Endothelial cell of umbilical vein (primary cell): ENCODE data around the gene DZIP1. TPM values are rescaled to one million over a fixed set of nuclear protein-coding genes. Genes with fewer than 3 reads are reported as not detected.

Experiments
- BruUV-seq: library from RNA; stranded (reverse); fragments of 400-500 nt; replicated peaks from 2 replicates; lab custom pipeline; 2021; lab: Mats Ljungman, UMichigan
- CTCF ChIA-PET: fragments of 300-600, 350-600 bp; sonication (Branson Sonifier 250); formaldehyde crosslinking; loops from one replicate; lab custom pipeline; 2021; ENCODE audit warnings: antibody characterized with exemption, inconsistent platforms; lab: Charles Lee
- POLR2A ChIA-PET: fragments of 300-600, 350-600 bp; sonication (Branson Sonifier 250); formaldehyde crosslinking; loops from one replicate; lab custom pipeline; 2021; ENCODE audit warnings: antibody characterized with exemption, inconsistent platforms; lab: Charles Lee
- DNase-seq: peaks from one replicate; pipeline ENCODE4 v3.0.0-alpha.2; 2011; ENCODE audit warnings: low read depth, low spot score
- FAIRE-seq: peaks from 2 replicates; lab custom pipeline; 2011; peaks lifted over from hg19 to GRCh38; lab: Jason Lieb, UNC
- H2AFZ ChIP-seq: 2 replicates; pipeline ENCODE4 v1.6.0; 2012; ENCODE audit warnings: low read depth, low read length, control low read depth, inconsistent platforms
- H3K27ac ChIP-seq: 2 replicates; pipeline ENCODE4 v1.5.1; 2011; ENCODE audit warnings: low read depth, mild to moderate bottlenecking, control low read depth, low read length, moderate library complexity; ENCODE audit not compliant: insufficient read depth
- H3K27me3 ChIP-seq, 2 experiments: 2 replicates each; pipeline versions ENCODE4 v1.6.0 to v1.6.1; 2011; ENCODE audit warnings: low read length in 2 of 2, mixed read lengths in 1 of 2; ENCODE audit not compliant: control insufficient read depth in 2 of 2, insufficient read depth in 2 of 2
- H3K36me3 ChIP-seq, 2 experiments: 2 replicates in 1 of 2; 3 replicates in 1 of 2; pipeline ENCODE4 v1.5.1; 2011; ENCODE audit warnings: low read length in 2 of 2, mild to moderate bottlenecking in 1 of 2, moderate library complexity in 1 of 2; ENCODE audit not compliant: control insufficient read depth in 2 of 2, insufficient read depth in 2 of 2; ENCODE audit errors: extremely low read depth in 1 of 2
- H3K4me1 ChIP-seq: 3 replicates; pipeline ENCODE4 v1.5.1; 2011; ENCODE audit warnings: mild to moderate bottlenecking, low read length; ENCODE audit not compliant: control insufficient read depth, insufficient read depth; ENCODE audit errors: extremely low read depth
- H3K4me2 ChIP-seq: 2 replicates; pipeline ENCODE4 v1.6.1; 2011; ENCODE audit warnings: low read length, control low read depth, mixed read lengths; ENCODE audit not compliant: insufficient read depth
- H3K4me3 ChIP-seq, 3 experiments: fragments of 200-600 bp in 1 of 3; sonication (generic), shearing (Covaris generic) in 1 of 3; replicated peaks in 1 of 3; 2 replicates each; pipeline ENCODE4 v1.5.1; 2011 to 2016; ENCODE audit warnings: control low read depth in 3 of 3, low read length in 3 of 3, mild to moderate bottlenecking in 2 of 3, inconsistent platforms in 1 of 3, low read depth in 1 of 3, moderate library complexity in 1 of 3; ENCODE audit not compliant: insufficient read depth in 1 of 3
- H3K79me2 ChIP-seq: 2 replicates; pipeline ENCODE4 v1.6.0; 2012; ENCODE audit warnings: low read length, inconsistent platforms; ENCODE audit not compliant: control insufficient read depth, insufficient read depth
- H3K9ac ChIP-seq: replicated peaks from 2 replicates; pipeline ENCODE3; 2011; ENCODE audit warnings: low read length, control low read depth; ENCODE audit not compliant: insufficient read depth; ENCODE audit errors: extremely low read depth
- H3K9me1 ChIP-seq: replicated peaks from 3 replicates; pipeline ENCODE4 v1.6.0; 2011; ENCODE audit warnings: mild to moderate bottlenecking, low read length; ENCODE audit not compliant: control insufficient read depth, insufficient read depth; ENCODE audit errors: extremely low read depth
- H3K9me3 ChIP-seq: replicated peaks from 2 replicates; pipeline ENCODE4 v1.5.1; 2012; ENCODE audit warnings: low read length, inconsistent platforms; ENCODE audit not compliant: control insufficient read depth, insufficient read depth
- H4K20me1 ChIP-seq: replicated peaks from 2 replicates; pipeline ENCODE3; 2011; ENCODE audit warnings: mild to moderate bottlenecking, low read length; ENCODE audit not compliant: control insufficient read depth, insufficient read depth; ENCODE audit errors: extremely low read depth
- EZH2 ChIP-seq: IDR thresholded peaks from 2 replicates; pipeline ENCODE4 v1.6.1; 2012; ENCODE audit warnings: borderline replicate concordance, low read depth, mild to moderate bottlenecking, moderate library complexity, low read length, inconsistent platforms; ENCODE audit not compliant: severe bottlenecking
- FOS ChIP-seq: IDR thresholded peaks from 2 replicates; pipeline ENCODE4 v1.6.1; 2011; ENCODE audit warnings: mild to moderate bottlenecking, low read length, moderate library complexity, borderline replicate concordance; ENCODE audit not compliant: insufficient read depth
- GATA2 ChIP-seq: IDR thresholded peaks from 2 replicates; pipeline ENCODE4 v1.7.0; 2011; ENCODE audit warnings: low read depth, mild to moderate bottlenecking, moderate library complexity, mixed read lengths, low read length; ENCODE audit not compliant: insufficient read length, insufficient read depth
- JUN ChIP-seq: IDR thresholded peaks from 2 replicates; pipeline ENCODE4 v1.6.1; 2011; ENCODE audit warnings: borderline replicate concordance, low read depth; ENCODE audit not compliant: insufficient read length, insufficient read depth
- MYC ChIP-seq: IDR thresholded peaks from one replicate; pipeline ENCODE4 v1.6.1; 2011; ENCODE audit warnings: mild to moderate bottlenecking, low read depth, low read length
- POLR2A ChIP-seq: IDR thresholded peaks from 2 replicates; pipeline ENCODE4 v1.6.1; 2012; ENCODE audit warnings: low read depth, mild to moderate bottlenecking, control low read depth, low read length
- POLR2AphosphoS5 ChIP-seq: IDR thresholded peaks from 2 replicates; pipeline ENCODE4 v1.6.1; 2012; ENCODE audit warnings: low read depth, mild to moderate bottlenecking, control low read depth, low read length, moderate library complexity; ENCODE audit not compliant: insufficient read depth
- dilution Hi-C: fragments of 300-500 bp; cut with MboI; formaldehyde crosslinking; loops from one replicate; pipeline ENCODE4 v1.15.0; 2019; ENCODE audit warnings: low sequenced_read_pairs; ENCODE audit not compliant: extremely low pct_ligation_motif_present
- intact Hi-C: fragments of 100-400 bp; cut with micrococcal nuclease; formaldehyde crosslinking; loops from one replicate; pipeline ENCODE4 v1.10.0; 2022
- polyA plus RNA-seq, 4 experiments: library from polyadenylated mRNA; depleted of rRNA in 3 of 4; stranded (reverse) in 3 of 4; unstranded in 1 of 4; fragments of >200 nt; gene quantifications; 2 replicates each; pipeline versions ENCODE4 v1.2.1 to v1.2.3, GENCODE V29; 2011 to 2012; ENCODE audit warnings: missing spikeins in 1 of 4
- total RNA-seq: library from RNA; stranded (reverse); gene quantifications from 2 replicates; pipeline ENCODE4 v1.2.3, GENCODE V29; 2021
- TF ChIP-seq, protein P1 (sequence below), 2 donors: IDR thresholded peaks; 1 replicate in 1 of 2; 2 replicates in 1 of 2; pipeline ENCODE4 v1.5.1; 2011; ENCODE audit warnings: low read length in 2 of 2, mild to moderate bottlenecking in 2 of 2, moderate library complexity in 2 of 2, control low read depth in 1 of 2, inconsistent platforms in 1 of 2, low read depth in 1 of 2; ENCODE audit not compliant: insufficient read depth in 1 of 2; ENCODE audit errors: extremely low read depth in 1 of 2
- TF ChIP-seq, protein P2 (sequence below): IDR thresholded peaks from 2 replicates; pipeline ENCODE4 v1.6.1; 2011; ENCODE audit not compliant: insufficient read depth, insufficient read length

The DZIP1 gene
- total and polyA plus RNA-seq, 2 donors (not counting 3 experiments of a cell fraction or from before 2014, with no cell fraction given): 8.6 to 32.1 TPM

DNA sequence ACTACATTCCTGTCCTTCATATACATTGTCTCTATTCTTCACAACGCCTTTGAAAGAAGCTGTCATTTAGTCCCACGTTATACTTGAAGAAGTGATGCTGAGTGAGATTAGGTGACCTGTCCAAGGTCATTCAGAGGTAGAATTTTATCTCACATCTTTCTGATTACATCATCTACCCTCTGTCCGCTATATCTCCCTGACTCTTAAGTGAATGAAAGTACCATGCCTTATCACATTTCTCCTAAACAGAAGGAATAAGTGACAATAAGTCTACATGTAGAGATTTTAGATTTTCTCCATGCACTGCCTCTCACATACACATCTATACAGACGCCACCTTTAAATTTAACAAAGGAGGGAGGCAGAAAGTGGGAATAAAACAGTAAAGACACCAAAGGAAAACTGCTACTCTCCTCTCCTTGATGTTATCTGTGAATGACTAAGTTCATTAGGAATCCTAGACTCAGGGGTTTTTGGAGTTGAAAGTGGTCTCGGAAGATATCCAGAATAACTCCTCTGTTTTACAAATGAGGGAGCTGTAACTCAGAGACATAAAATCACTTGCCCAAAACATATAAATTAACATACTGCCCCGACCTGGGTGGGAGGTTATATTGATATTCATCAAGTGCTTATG lies 96.9 kb downstream of the DZIP1 start:
- dilution Hi-C loops: no loop called here
- DNase-seq (no peak), FAIRE-seq (no peak)
- no peaks in the 10 kb centered on the region for H3K79me2 ChIP-seq
- no peaks in the 10 kb centered on the region for H3K9me1 ChIP-seq
- no peak overlapping the region for H3K4me3 ChIP-seq
- no peaks in the 10 kb centered on the region for H3K36me3 ChIP-seq
- ChIA-PET CTCF (interaction anchor here (1.8 to 6.4 kb wide), 2 partner anchors 10 to 14 kb away, joined by 4 to 34 read pairs; no protein-coding TSS in a partner anchor), POLR2A (interaction anchor here (0.6 kb wide), 1 partner anchor 97 kb away, joined by 8 read pairs; the partner anchor contains the start of gene DZIP1)
- no peak overlapping the region for H2AFZ ChIP-seq
- no peaks in the 10 kb centered on the region for H3K9me3 ChIP-seq
- H3K9ac ChIP-seq: no peak overlapping the region
- no peak overlapping the region for H3K27ac ChIP-seq
- TF ChIP-seq, protein P1, sequence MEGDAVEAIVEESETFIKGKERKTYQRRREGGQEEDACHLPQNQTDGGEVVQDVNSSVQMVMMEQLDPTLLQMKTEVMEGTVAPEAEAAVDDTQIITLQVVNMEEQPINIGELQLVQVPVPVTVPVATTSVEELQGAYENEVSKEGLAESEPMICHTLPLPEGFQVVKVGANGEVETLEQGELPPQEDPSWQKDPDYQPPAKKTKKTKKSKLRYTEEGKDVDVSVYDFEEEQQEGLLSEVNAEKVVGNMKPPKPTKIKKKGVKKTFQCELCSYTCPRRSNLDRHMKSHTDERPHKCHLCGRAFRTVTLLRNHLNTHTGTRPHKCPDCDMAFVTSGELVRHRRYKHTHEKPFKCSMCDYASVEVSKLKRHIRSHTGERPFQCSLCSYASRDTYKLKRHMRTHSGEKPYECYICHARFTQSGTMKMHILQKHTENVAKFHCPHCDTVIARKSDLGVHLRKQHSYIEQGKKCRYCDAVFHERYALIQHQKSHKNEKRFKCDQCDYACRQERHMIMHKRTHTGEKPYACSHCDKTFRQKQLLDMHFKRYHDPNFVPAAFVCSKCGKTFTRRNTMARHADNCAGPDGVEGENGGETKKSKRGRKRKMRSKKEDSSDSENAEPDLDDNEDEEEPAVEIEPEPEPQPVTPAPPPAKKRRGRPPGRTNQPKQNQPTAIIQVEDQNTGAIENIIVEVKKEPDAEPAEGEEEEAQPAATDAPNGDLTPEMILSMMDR (IDR thresholded peaks at IDR 0.05; ENCODE audit: extremely low read depth in 1 of 2, insufficient read depth in 1 of 2, low read depth in 1 of 2, low read length in 2 of 2): no peak
- TF ChIP-seq MYC (no peak), POLR2AphosphoS5 (no peak), POLR2A (no peak), JUN (no peak), FOS (no peak), EZH2 (no peak), GATA2 (no peak)
- TF ChIP-seq, protein P2, sequence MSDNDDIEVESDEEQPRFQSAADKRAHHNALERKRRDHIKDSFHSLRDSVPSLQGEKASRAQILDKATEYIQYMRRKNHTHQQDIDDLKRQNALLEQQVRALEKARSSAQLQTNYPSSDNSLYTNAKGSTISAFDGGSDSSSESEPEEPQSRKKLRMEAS: no peak
- no peaks in the 10 kb centered on the region for H3K4me1 ChIP-seq
- H3K27me3 ChIP-seq: peaks cover 1 to 5% of the 10 kb centered on the region in 2 experiments
- no peaks in the 10 kb centered on the region for H4K20me1 ChIP-seq
- no peak overlapping the region for H3K4me2 ChIP-seq
- no TSS peak for BruUV-seq
- intact Hi-C loops: no loop called here
